PC-3 (cell line): Measurements from ENCODE around the gene CDS1. TPM values are rescaled to one million over a fixed set of nuclear protein-coding genes. Genes with fewer than 3 reads are reported as not detected.

ENCODE experiments used
- ATAC-seq: fragments of 200-7000 bp; cut with Tn5 transposase; 2 replicates; pipeline ENCODE4 v1.9.1; 2020; ENCODE audit warnings: mild to moderate bottlenecking, moderate library complexity
- Bru-seq: library from RNA; stranded (reverse); fragments of 400-500 nt; gene quantifications from one replicate; lab custom pipeline; 2021; lab: Mats Ljungman, UMichigan
- BruChase-seq, 2 experiments: library from RNA; stranded (reverse); fragments of 400-500 nt; gene quantifications; one replicate each; lab custom pipeline; 2021; lab: Mats Ljungman, UMichigan
- BruUV-seq: library from RNA; stranded (reverse); fragments of 400-500 nt; replicated peaks from 2 replicates; lab custom pipeline; 2021; lab: Mats Ljungman, UMichigan
- CTCF ChIA-PET: fragments of 300-600 bp; sonication (Branson Sonifier 250); formaldehyde crosslinking; loops from one replicate; lab custom pipeline; 2022; ENCODE audit warnings: antibody characterized with exemption; lab: Charles Lee
- POLR2A ChIA-PET: fragments of 300-600 bp; sonication (Branson Sonifier 250); formaldehyde crosslinking; loops from one replicate; lab custom pipeline; 2022; ENCODE audit warnings: antibody characterized with exemption; ENCODE audit not compliant: unreplicated experiment; lab: Charles Lee
- DNase-seq: peaks from one replicate; pipeline ENCODE4 v3.0.0-alpha.2; 2015
- H2AFZ ChIP-seq: fragments of 300-600 bp; sonication (generic); 2 replicates; pipeline ENCODE4 v1.6.0; 2016; ENCODE audit warnings: antibody characterized with exemption, low read length
- H3F3A ChIP-seq: fragments of 300-600 bp; sonication (generic); one replicate; pipeline ENCODE4 v1.6.0; 2017; ENCODE audit warnings: antibody characterized with exemption, low read length, control low read depth, mild to moderate bottlenecking; ENCODE audit not compliant: unreplicated experiment
- H3K27ac ChIP-seq: fragments of 300-600 bp; sonication (generic); 2 replicates; pipeline ENCODE4 v1.5.1; 2016; ENCODE audit warnings: mild to moderate bottlenecking, low read length
- H3K27me3 ChIP-seq: fragments of 300-600 bp; sonication (generic); 2 replicates; pipeline ENCODE4 v1.6.1; 2016; ENCODE audit warnings: low read length, mixed read lengths
- H3K36me3 ChIP-seq: fragments of 300-600 bp; sonication (generic); 2 replicates; pipeline ENCODE4 v1.6.1; 2016; ENCODE audit warnings: low read depth, mixed run types, low read length, mixed read lengths
- H3K4me1 ChIP-seq: fragments of 300-600 bp; sonication (generic); 2 replicates; pipeline ENCODE4 v1.5.1; 2016; ENCODE audit warnings: low read length; ENCODE audit not compliant: insufficient read depth
- H3K4me2 ChIP-seq: fragments of 300-600 bp; sonication (generic); 2 replicates; pipeline ENCODE4 v1.6.0; 2016; ENCODE audit warnings: low read length
- H3K4me3 ChIP-seq: fragments of 300-600 bp; sonication (generic); 2 replicates; pipeline ENCODE4 v1.5.1; 2016; ENCODE audit warnings: mild to moderate bottlenecking, low read length, mixed read lengths
- H3K79me2 ChIP-seq: fragments of 300-600 bp; sonication (generic); 2 replicates; pipeline ENCODE4 v1.6.1; 2017; ENCODE audit warnings: low read length, mixed read lengths
- H3K9ac ChIP-seq: fragments of 300-600 bp; sonication (generic); 2 replicates; pipeline ENCODE4 v1.6.0; 2016; ENCODE audit warnings: mild to moderate bottlenecking, low read length
- H3K9me2 ChIP-seq: fragments of 300-600 bp; sonication (generic); replicated peaks from 2 replicates; pipeline ENCODE4 v1.6.1; 2016; ENCODE audit warnings: mixed run types, low read length, mixed read lengths
- H3K9me3 ChIP-seq: fragments of 300-600 bp; sonication (generic); 2 replicates; pipeline ENCODE4 v1.6.1; 2016; ENCODE audit warnings: low read length, mixed read lengths
- H4K20me1 ChIP-seq: fragments of 300-600 bp; sonication (generic); 2 replicates; pipeline ENCODE4 v1.6.1; 2016; ENCODE audit warnings: low read length, mixed read lengths
- CTCF ChIP-seq: fragments of 300-600 bp; sonication (generic); conservative IDR thresholded peaks from 2 replicates; pipeline ENCODE4 v1.5.1; 2017; ENCODE audit warnings: antibody characterized with exemption, low read depth, mild to moderate bottlenecking, low read length
- EZH2 ChIP-seq: fragments of 300-600 bp; sonication (generic); IDR thresholded peaks from one replicate; pipeline ENCODE4 v1.6.1; 2017; ENCODE audit warnings: antibody characterized with exemption, mild to moderate bottlenecking, low read length; ENCODE audit not compliant: unreplicated experiment
- EZH2phosphoT487 ChIP-seq: fragments of 300-600 bp; sonication (generic); IDR thresholded peaks from 2 replicates; pipeline ENCODE4 v1.6.1; 2018; ENCODE audit warnings: mild to moderate bottlenecking, antibody characterized with exemption, low read length, borderline replicate concordance
- intact Hi-C: fragments of 100-400 bp; cut with micrococcal nuclease; formaldehyde crosslinking; loops from 2 replicates; pipeline ENCODE4 v1.9.0; 2023
- long read RNA-seq: library from polyadenylated mRNA; unstranded; transcript quantifications from one replicate; pipeline ENCODE4 v2.0.0, GENCODE V29; 2021; ENCODE audit not compliant: unreplicated experiment
- total RNA-seq: library from RNA; depleted of rRNA; stranded (reverse); fragments of >200 nt; gene quantifications from 2 replicates; pipeline ENCODE4 v1.2.3, GENCODE V29; 2014; rRNA removed

The CDS1 gene
- 10.4 and 11.2 TPM in 2 replicates for total RNA-seq
- Bru-seq, nascent RNA = percentile 56 among the genes with signal in this experiment
- percentile 60 among the genes with signal in this experiment for BruChase-seq, experiment 1, labeled RNA remaining after a 6-hour chase
- percentile 55 among the genes with signal in this experiment for BruChase-seq, experiment 2, labeled RNA remaining after a 2-hour chase
- long read RNA-seq, full-length matches to known transcripts = 23 of 39 reads
- long read RNA-seq, partial matches to known transcripts = 4 of 39 reads
- long read RNA-seq, other reads (novel, unspliced or antisense) = 12 of 39 reads

- ChIA-PET POLR2A (no interaction called here), CTCF (interaction anchor here (0.6 to 0.7 kb wide), 2 partner anchors 242 to 931 kb away, joined by 5 to 8 read pairs; no protein-coding TSS in a partner anchor)
- Histone ChIP-seq H3K9ac (peak within 1 kb of the TSS; percentile 81), H3K4me2 (peak within 1 kb of the TSS; percentile 96), H3K9me2 (no peaks in the 10 kb centered on the region), H3K36me3 (no peaks in the 10 kb centered on the region), H4K20me1 (peaks cover 13% of the 10 kb centered on the region; the same call in 1 of the 2 replicates), H3K4me3 (peak within 1 kb of the TSS; percentile 100), H3K79me2 (peaks cover 47% of the 10 kb centered on the region), H3K27ac (peak within 1 kb of the TSS; percentile 90), H3F3A (no peaks in the 10 kb centered on the region), H3K9me3 (peaks cover under 1% of the 10 kb centered on the region; the same call in 1 of the 2 replicates), H3K27me3 (no peaks in the 10 kb centered on the region), H3K4me1 (peaks cover 27% of the 10 kb centered on the region), H2AFZ (peak within 1 kb of the TSS; percentile 91)
- ATAC-seq (peak; percentile 65), DNase-seq (peak; percentile 46)
- no peak for TF ChIP-seq CTCF
- TF ChIP-seq EZH2phosphoT487 = no peak
- no peak for TF ChIP-seq EZH2
- BruUV-seq = no TSS peak
- intact Hi-C loops = loop anchor here (2.0 to 5.0 kb wide), 2 partner anchors 49 to 108 kb away; no protein-coding TSS in a partner anchor
These were observed at the start of gene CDS1 for GRCh38 chr4:84582988-84583875. Gene CDS1 (plus strand): TSS chr4:84583127. CDS start chr4:84583402, 275 bp downstream.

GRCh38 chr4:84535901-84536300, 47.0 kb upstream of the CDS1 start:
- H3K4me1 ChIP-seq = peaks cover 13% of the 10 kb centered on the region
- no peak overlapping the region for H2AFZ ChIP-seq
- no peaks in the 10 kb centered on the region for H3K9me2 ChIP-seq
- H3K27me3 ChIP-seq = no peaks in the 10 kb centered on the region
- no peak overlapping the region for H3K4me2 ChIP-seq
- BruUV-seq = no TSS peak
- TF ChIP-seq EZH2 = no peak
- no peak for TF ChIP-seq EZH2phosphoT487
- TF ChIP-seq CTCF = no peak
- intact Hi-C loops = no loop called here
- ChIA-PET POLR2A (no interaction called here), CTCF (no interaction called here)
- no peaks in the 10 kb centered on the region for H3K9me3 ChIP-seq
- no peaks in the 10 kb centered on the region for H4K20me1 ChIP-seq
- DNase-seq (no peak), ATAC-seq (no peak)
- no peaks in the 10 kb centered on the region for H3K79me2 ChIP-seq
- H3K27ac ChIP-seq = no peak overlapping the region
- no peaks in the 10 kb centered on the region for H3F3A ChIP-seq
- H3K36me3 ChIP-seq = no peaks in the 10 kb centered on the region
- no peak overlapping the region for H3K9ac ChIP-seq
- no peak overlapping the region for H3K4me3 ChIP-seq
